Fibroblast of lung (primary cell): Measurements from ENCODE around the gene KCTD19. TPM values are rescaled to one million over a fixed set of nuclear protein-coding genes. Genes with fewer than 3 reads are reported as not detected.
A peak's percentile ranks its signal among the peaks of the same experiment; 100 is the strongest.

Experiments
- DNase-seq, 2 donors: peaks; one replicate each; pipeline versions ENCODE4 v3.0.0 to v3.0.0-alpha.2; 2010; ENCODE audit warnings: low read depth in 2 of 2
- H2AFZ ChIP-seq: 2 replicates; pipeline ENCODE4 v1.5.1; 2012; ENCODE audit warnings: low read length, control low read depth, inconsistent platforms
- H3K27ac ChIP-seq: 2 replicates; pipeline ENCODE4 v1.5.1; 2011; ENCODE audit warnings: low read length, control low read depth; ENCODE audit not compliant: insufficient read depth
- H3K27me3 ChIP-seq: 2 replicates; pipeline ENCODE4 v1.5.1; 2011; ENCODE audit warnings: mild to moderate bottlenecking, low read length; ENCODE audit not compliant: control insufficient read depth, insufficient read depth
- H3K36me3 ChIP-seq: 2 replicates; pipeline ENCODE4 v1.5.1; 2011; ENCODE audit warnings: low read length; ENCODE audit not compliant: control insufficient read depth, insufficient read depth
- H3K4me1 ChIP-seq: 2 replicates; pipeline ENCODE4 v1.5.1; 2011; ENCODE audit warnings: low read length; ENCODE audit not compliant: control insufficient read depth, insufficient read depth; ENCODE audit errors: extremely low read depth
- H3K4me2 ChIP-seq: 2 replicates; pipeline ENCODE4 v1.5.1; 2011; ENCODE audit warnings: low read length, control low read depth; ENCODE audit not compliant: insufficient read depth; ENCODE audit errors: extremely low read depth
- H3K4me3 ChIP-seq, 4 experiments: fragments of 200-600 bp in 1 of 4; sonication (generic) in 1 of 4; replicated peaks in 1 of 4; 2 replicates each; pipeline ENCODE4 v1.5.1; 2011 to 2016; ENCODE audit warnings: low read length in 4 of 4, low read depth in 3 of 4, mild to moderate bottlenecking in 3 of 4, control low read depth in 2 of 4, inconsistent platforms in 1 of 4, mixed read lengths in 1 of 4; ENCODE audit not compliant: insufficient read depth in 1 of 4; ENCODE audit errors: control extremely low read depth in 1 of 4
- H3K79me2 ChIP-seq: 2 replicates; pipeline ENCODE4 v1.5.1; 2012; ENCODE audit warnings: mild to moderate bottlenecking, low read length, inconsistent platforms; ENCODE audit not compliant: control insufficient read depth, insufficient read depth
- H3K9ac ChIP-seq: 2 replicates; pipeline ENCODE4 v1.5.1; 2011; ENCODE audit warnings: mild to moderate bottlenecking, low read length, control low read depth; ENCODE audit not compliant: insufficient read depth
- H3K9me3 ChIP-seq: 2 replicates; pipeline ENCODE4 v1.5.1; 2012; ENCODE audit warnings: low read depth, low read length; ENCODE audit not compliant: control insufficient read depth, insufficient read depth
- H4K20me1 ChIP-seq: 2 replicates; pipeline ENCODE4 v1.5.1; 2011; ENCODE audit warnings: low read length; ENCODE audit not compliant: control insufficient read depth, insufficient read depth; ENCODE audit errors: extremely low read depth
- CTCF ChIP-seq, 2 donors: IDR thresholded peaks in 1 of 2; conservative IDR thresholded peaks in 1 of 2; 1 replicate in 1 of 2; 2 replicates in 1 of 2; pipeline ENCODE4 v1.5.1; 2011 to 2012; ENCODE audit warnings: low read length in 2 of 2, control low read depth in 1 of 2, inconsistent platforms in 1 of 2, low read depth in 1 of 2, mild to moderate bottlenecking in 1 of 2
- EZH2 ChIP-seq: IDR thresholded peaks from 2 replicates; pipeline ENCODE4 v1.5.1; 2012; ENCODE audit warnings: low read length, control low read depth, mild to moderate bottlenecking; ENCODE audit errors: missing control alignments
- polyA plus RNA-seq, 2 donors: library from polyadenylated mRNA; depleted of rRNA in 1 of 2; stranded (reverse) in 1 of 2; unstranded in 1 of 2; fragments of >200 nt; gene quantifications; 2 replicates each; pipeline ENCODE4 v1.2.1, GENCODE V29; 2011 to 2012; ENCODE audit warnings: missing spikeins in 1 of 2
- total RNA-seq: library from RNA; depleted of rRNA; stranded (reverse); fragments of >200 nt; gene quantifications from 2 replicates; pipeline ENCODE4 v1.2.1, GENCODE V29; 2014

Gene KCTD19
- total and polyA plus RNA-seq, 2 donors (not counting 1 experiment from before 2014, with no cell fraction given), result 0.17 TPM; not detected in 1

GRCh38 chr16:67279296-67280089 lies 47.0 kb downstream of the KCTD19 start, which contains the start of gene PLEKHG4:
PLEKHG4 (plus strand) TSS chr16:67279532; CDS start chr16:67280045, 513 bp downstream.
- Histone ChIP-seq H3K4me3 (peak within 1 kb of the TSS; percentile 46 to 72 (median 70)), H3K27me3 (no peaks in the 10 kb centered on the region), H2AFZ (peak within 1 kb of the TSS; percentile 5), H3K9ac (peak within 1 kb of the TSS; percentile 70), H3K79me2 (peaks cover 5% of the 10 kb centered on the region), H3K9me3 (no peaks in the 10 kb centered on the region), H3K27ac (peak within 1 kb of the TSS; percentile 94), H3K4me2 (peak within 1 kb of the TSS; percentile 99), H3K4me1 (peaks cover 16% of the 10 kb centered on the region), H3K36me3 (peaks cover 6% of the 10 kb centered on the region), H4K20me1 (no peaks in the 10 kb centered on the region)
- peak; percentile 63 to 72 for DNase-seq
- TF ChIP-seq EZH2 (no peak), CTCF (conservative IDR thresholded peaks at IDR 0.05 in 1 of 2, IDR thresholded peaks at IDR 0.05 in 1 of 2; ENCODE audit: low read depth in 1 of 2, low read length in 2 of 2) (peak; percentile 28 to 61)

- Histone ChIP-seq H3K4me2 (peak overlapping the region; percentile 99), H3K9ac (peak overlapping the region; percentile 70), H3K9me3 (no peaks in the 10 kb centered on the region), H3K27me3 (no peaks in the 10 kb centered on the region), H2AFZ (no peak overlapping the region), H3K4me1 (peaks cover 16% of the 10 kb centered on the region), H3K4me3 (peak overlapping the region; percentile 46 to 72 (median 70)), H4K20me1 (no peaks in the 10 kb centered on the region), H3K27ac (peak overlapping the region; percentile 94), H3K79me2 (peaks cover 5% of the 10 kb centered on the region), H3K36me3 (peaks cover 6% of the 10 kb centered on the region)
- no peak for DNase-seq
- TF ChIP-seq CTCF (conservative IDR thresholded peaks at IDR 0.05 in 1 of 2, IDR thresholded peaks at IDR 0.05 in 1 of 2; ENCODE audit: low read depth in 1 of 2, low read length in 2 of 2), result peak; percentile 7 to 24
- TF ChIP-seq EZH2, result no peak
These were observed 47.7 kb downstream of the KCTD19 start for GRCh38 chr16:67278773-67279295.

- Histone ChIP-seq H3K4me1 (peaks cover 16% of the 10 kb centered on the region), H4K20me1 (no peaks in the 10 kb centered on the region), H3K9ac (peak overlapping the region; percentile 70), H3K27ac (peak overlapping the region; percentile 94), H3K9me3 (no peaks in the 10 kb centered on the region), H3K36me3 (peaks cover 7% of the 10 kb centered on the region), H3K4me3 (peak overlapping the region; percentile 46 to 72 (median 70)), H3K4me2 (peak overlapping the region; percentile 99), H3K27me3 (no peaks in the 10 kb centered on the region), H2AFZ (no peak overlapping the region), H3K79me2 (peaks cover 5% of the 10 kb centered on the region)
- peak; percentile 83 to 91 for DNase-seq
- no peak for TF ChIP-seq EZH2
These were observed 48.4 kb downstream of the KCTD19 start for GRCh38 chr16:67277999-67278772.
